ENCODE measurements around the gene GPX2.
"Not testable (repeated sequence)": the region's sequence is repeated elsewhere in the genome, so short reads cannot be mapped to it uniquely, and the experiment has no call there.

Gene GPX2

GRCh38 chr14:64914237-64915028 is 28.1 kb downstream of the GPX2 start, which contains the start of gene CHURC1:
Gene CHURC1, plus strand, starts transcription at chr14:64914455. Its CDS starts 41 bp downstream, at chr14:64914496.
- peak; percentile 94 to 97 for DNase-seq (ENCODE audit: low read depth in 2 of 2)

- not testable (repeated sequence) for DNase-seq (ENCODE audit: low read depth in 2 of 2)
Measured at GRCh38 chr14:64913477-64913876, 29.1 kb downstream of the GPX2 start.

- no peak for DNase-seq (ENCODE audit: low read depth in 2 of 2)
Measured at GRCh38 chr14:64912261-64912660, 30.3 kb downstream of the GPX2 start.

GRCh38 chr14:64910847-64911495 is 31.6 kb downstream of the GPX2 start:
- DNase-seq (ENCODE audit: low read depth in 2 of 2) = no peak

- no peak for DNase-seq (ENCODE audit: low read depth in 2 of 2)
Measured at GRCh38 chr14:64906022-64906421, 36.5 kb downstream of the GPX2 start.

- DNase-seq (ENCODE audit: low read depth in 2 of 2) = no peak
Measured at GRCh38 chr14:64899958-64900357, 42.6 kb downstream of the GPX2 start.

GRCh38 chr14:64891839-64892375 is 50.6 kb downstream of the GPX2 start:
- peak in 1 of 2 donors; percentile 16 for DNase-seq (ENCODE audit: low read depth in 2 of 2)

GRCh38 chr14:64891173-64891838 is 51.2 kb downstream of the GPX2 start:
- DNase-seq (ENCODE audit: low read depth in 2 of 2) = no peak

GRCh38 chr14:64889352-64889751 is 53.2 kb downstream of the GPX2 start:
- DNase-seq (ENCODE audit: low read depth in 2 of 2) = no peak
